Activated CD8-positive, alpha-beta memory T cell treated with anti-CD3 and anti-CD28 coated beads, Interleukin-2, amount 10 ng/mL, durations not matched to agents 7 days and 5 days (primary cell): ENCODE data around the gene DOCK7. TPM values are rescaled to one million over a fixed set of nuclear protein-coding genes. Genes with fewer than 3 reads are reported as not detected.

Experiments
- ATAC-seq: fragments of 150-1000 bp; cut with Tn5 transposase; one replicate; pipeline ENCODE4 v1.10.0; 2021; ENCODE audit warnings: moderate library complexity
- CTCF ChIA-PET: fragments of 350-600 bp; sonication (Branson Sonifier 250); formaldehyde crosslinking; loops from one replicate; lab custom pipeline; 2021; ENCODE audit warnings: antibody characterized with exemption; lab: Charles Lee
- DNase-seq: peaks from one replicate; pipeline ENCODE4 v3.0.0-alpha.2; 2020
- H3K27ac Mint-ChIP-seq: one replicate; pipeline ENCODE4 v1.8.0; 2021; ENCODE audit warnings: mild to moderate bottlenecking, mixed read lengths
- H3K27me3 Mint-ChIP-seq: one replicate; pipeline ENCODE4 v1.8.0; 2021; ENCODE audit warnings: mixed read lengths
- H3K36me3 Mint-ChIP-seq: one replicate; pipeline ENCODE4 v1.8.0; 2021; ENCODE audit warnings: mild to moderate bottlenecking, mixed read lengths
- H3K4me1 Mint-ChIP-seq: one replicate; pipeline ENCODE4 v1.8.0; 2021; ENCODE audit warnings: mixed read lengths
- H3K4me3 Mint-ChIP-seq: one replicate; pipeline ENCODE4 v1.8.0; 2021; ENCODE audit warnings: mild to moderate bottlenecking, moderate library complexity, mixed read lengths
- H3K9me3 Mint-ChIP-seq: one replicate; pipeline ENCODE4 v1.8.0; 2022; ENCODE audit warnings: low read depth, mixed read lengths
- total RNA-seq, 2 experiments: library from RNA; stranded (reverse); gene quantifications; one replicate each; pipeline ENCODE4 v1.2.3, GENCODE V29; 2021

The DOCK7 gene
- total RNA-seq, 2 experiments from 2014 or later, result 6.6 to 7.5 TPM

DNA sequence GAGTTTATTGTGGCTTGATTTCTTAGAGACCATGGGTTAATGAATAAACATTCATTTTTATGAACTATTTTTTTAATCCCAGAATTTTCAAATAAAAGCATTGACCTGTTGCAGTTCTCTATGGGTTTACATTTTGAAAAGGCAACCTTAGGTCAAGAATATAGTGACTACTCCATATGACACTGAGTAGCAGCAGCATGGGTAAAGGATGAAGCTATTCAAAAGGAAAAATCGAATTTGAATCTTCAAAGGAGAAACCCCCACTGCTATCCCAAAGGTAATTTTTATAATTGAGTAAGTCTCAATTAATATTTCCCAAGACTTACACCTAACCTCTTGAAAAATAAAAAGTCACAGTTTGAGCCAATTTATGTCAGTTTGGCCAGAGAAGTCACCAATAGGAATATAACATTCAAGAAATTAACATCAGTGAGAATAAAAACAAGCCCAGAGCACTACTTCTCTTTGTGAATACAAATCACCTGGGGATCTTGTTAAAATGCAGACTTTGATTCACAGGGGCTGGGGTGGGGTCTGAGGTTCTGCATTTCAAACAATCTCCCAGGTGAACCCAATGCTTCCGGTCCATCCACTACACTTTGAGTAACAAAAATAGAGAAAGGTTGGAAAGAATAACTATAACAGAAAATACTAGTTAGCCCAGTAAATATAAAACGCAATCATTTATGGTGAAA, 211.5 kb downstream of the DOCK7 start:
- no peaks in the 10 kb centered on the region for H3K4me1 Mint-ChIP-seq
- DNase-seq (no peak), ATAC-seq (no peak)
- H3K27ac Mint-ChIP-seq, result no peak overlapping the region
- H3K36me3 Mint-ChIP-seq, result no peaks in the 10 kb centered on the region
- H3K4me3 Mint-ChIP-seq, result no peak overlapping the region
- no peaks in the 10 kb centered on the region for H3K27me3 Mint-ChIP-seq
- no peaks in the 10 kb centered on the region for H3K9me3 Mint-ChIP-seq
- CTCF ChIA-PET, result no interaction called here

DNA sequence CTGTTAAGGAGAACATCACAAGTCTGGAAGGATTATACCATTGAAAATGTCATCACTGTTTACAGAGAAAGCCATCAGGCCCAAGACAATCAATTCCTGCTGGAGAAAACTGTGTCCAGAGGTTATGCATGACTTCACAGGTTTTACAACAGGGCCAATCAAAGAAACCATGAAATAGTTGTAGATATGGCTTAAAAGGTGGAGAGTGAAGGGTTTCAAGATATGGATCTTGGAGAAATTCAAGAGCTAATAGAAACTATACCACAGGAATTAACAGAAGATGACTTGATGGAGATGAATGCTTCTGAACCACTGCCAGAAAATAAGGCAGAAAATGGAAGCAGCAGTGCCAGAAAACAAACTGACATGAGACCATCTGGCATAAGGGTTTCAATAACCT, 221.1 kb downstream of the DOCK7 start:
- Mint-ChIP-seq H3K27ac (no peak overlapping the region), H3K4me1 (peaks cover 4% of the 10 kb centered on the region), H3K27me3 (no peaks in the 10 kb centered on the region), H3K4me3 (no peak overlapping the region), H3K9me3 (no peaks in the 10 kb centered on the region), H3K36me3 (peaks cover 15% of the 10 kb centered on the region)
- ATAC-seq (no peak), DNase-seq (no peak)
- CTCF ChIA-PET, result no interaction called here

GRCh38 chr1:62462370-62462769, 225.8 kb downstream of the DOCK7 start:
- no peak overlapping the region for H3K27ac Mint-ChIP-seq
- CTCF ChIA-PET, result no interaction called here
- ATAC-seq (no peak), DNase-seq (no peak)
- H3K9me3 Mint-ChIP-seq, result no peaks in the 10 kb centered on the region
- no peak overlapping the region for H3K4me3 Mint-ChIP-seq
- H3K36me3 Mint-ChIP-seq, result peaks cover 4% of the 10 kb centered on the region
- H3K27me3 Mint-ChIP-seq, result no peaks in the 10 kb centered on the region
- peaks cover 4% of the 10 kb centered on the region for H3K4me1 Mint-ChIP-seq

DNA sequence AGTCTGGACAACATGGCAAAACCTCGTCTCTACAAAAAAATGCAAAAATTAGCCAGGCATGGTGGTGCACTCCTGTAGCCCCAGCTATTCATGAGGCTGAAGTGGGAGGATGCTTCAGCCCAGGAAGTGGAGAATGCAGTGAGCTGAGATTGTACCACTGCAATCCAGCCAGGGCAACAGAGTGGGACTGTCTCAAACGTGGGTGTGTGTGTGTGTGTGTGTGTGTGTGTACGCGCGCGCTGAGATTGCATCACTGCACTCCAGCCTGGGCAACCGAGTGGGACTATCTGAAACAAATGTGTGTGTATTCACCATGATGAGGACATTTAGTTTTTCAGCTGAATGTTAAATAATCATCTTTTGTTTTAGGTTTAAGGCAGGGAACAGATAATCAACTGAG, 230.2 kb downstream of the DOCK7 start:
- CTCF ChIA-PET, result interaction anchor here (2.1 kb wide), 1 partner anchor 11 kb away, joined by 6 read pairs; no protein-coding TSS in a partner anchor
- ATAC-seq, result no peak
- H3K4me1 Mint-ChIP-seq, result peaks cover 4% of the 10 kb centered on the region

GRCh38 chr1:62452951-62453350, 235.2 kb downstream of the DOCK7 start:
- DNase-seq, result no peak
- Mint-ChIP-seq H3K27ac (no peak overlapping the region), H3K9me3 (no peaks in the 10 kb centered on the region), H3K4me1 (peaks cover 31% of the 10 kb centered on the region), H3K4me3 (no peak overlapping the region), H3K36me3 (peaks cover 49% of the 10 kb centered on the region), H3K27me3 (no peaks in the 10 kb centered on the region)
- CTCF ChIA-PET, result no interaction called here
- ATAC-seq, result no peak

More for the DNA sequence above, 230.2 kb downstream of the DOCK7 start:
- Mint-ChIP-seq H3K36me3 (peaks cover 10% of the 10 kb centered on the region), H3K9me3 (no peaks in the 10 kb centered on the region), H3K27ac (no peak overlapping the region), H3K4me3 (no peak overlapping the region), H3K27me3 (no peaks in the 10 kb centered on the region)
- DNase-seq, result no peak

DNA sequence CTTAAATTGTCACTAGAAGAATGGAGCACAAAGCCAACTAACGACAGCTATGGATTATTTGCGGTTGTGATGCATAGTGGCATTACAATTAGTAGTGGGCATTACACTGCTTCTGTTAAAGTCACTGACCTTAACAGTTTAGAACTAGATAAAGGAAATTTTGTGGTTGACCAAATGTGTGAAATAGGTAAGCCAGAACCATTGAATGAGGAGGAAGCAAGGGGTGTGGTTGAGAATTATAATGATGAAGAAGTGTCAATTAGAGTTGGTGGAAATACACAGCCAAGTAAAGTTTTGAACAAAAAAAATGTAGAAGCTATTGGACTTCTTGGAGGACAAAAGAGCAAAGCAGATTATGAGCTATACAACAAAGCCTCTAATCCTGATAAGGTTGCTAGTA, 237.9 kb downstream of the DOCK7 start:
- no peaks in the 10 kb centered on the region for H3K27me3 Mint-ChIP-seq
- no peak for DNase-seq
- peaks cover 46% of the 10 kb centered on the region for H3K4me1 Mint-ChIP-seq
- ATAC-seq, result peak; percentile 47
- no peaks in the 10 kb centered on the region for H3K9me3 Mint-ChIP-seq
- CTCF ChIA-PET, result interaction anchor here (0.9 kb wide), 1 partner anchor 14 kb away, joined by 3 read pairs; no protein-coding TSS in a partner anchor
- peaks cover 64% of the 10 kb centered on the region for H3K36me3 Mint-ChIP-seq
- peak overlapping the region; percentile 47 for H3K27ac Mint-ChIP-seq
- H3K4me3 Mint-ChIP-seq, result peak overlapping the region; percentile 6

DNA sequence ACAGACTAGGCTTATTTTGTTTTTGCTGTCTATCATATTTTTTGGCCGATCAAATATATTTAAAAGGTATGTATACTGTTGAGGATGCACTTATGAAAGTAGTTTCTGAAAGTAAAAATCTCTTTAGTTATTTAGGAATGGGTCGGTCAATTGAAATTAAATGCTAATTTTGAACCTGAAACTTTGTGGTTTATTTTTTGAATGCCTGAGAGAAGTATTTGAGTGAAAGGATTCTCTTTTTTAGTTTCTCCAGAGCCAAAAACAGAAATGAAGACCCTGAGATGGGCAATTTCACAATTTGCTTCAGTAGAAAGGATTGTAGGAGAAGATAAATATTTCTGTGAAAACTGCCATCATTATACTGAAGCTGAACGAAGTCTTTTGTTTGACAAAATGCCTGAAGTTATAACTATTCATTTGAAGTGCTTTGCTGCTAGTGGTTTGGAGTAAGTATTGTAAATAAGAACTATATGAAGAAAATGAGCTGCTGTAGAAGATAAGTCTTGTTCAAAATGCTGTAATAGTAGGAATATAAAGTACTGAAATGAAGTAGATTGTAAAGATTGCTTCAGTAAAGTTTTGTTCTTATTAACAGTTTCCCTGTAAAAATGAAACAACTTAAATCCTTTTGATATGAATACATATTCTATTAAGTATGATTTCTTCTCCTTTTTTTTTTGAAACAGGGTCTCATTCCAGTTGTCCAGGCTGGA, 239.8 kb downstream of the DOCK7 start:
- Mint-ChIP-seq H3K36me3 (peaks cover 68% of the 10 kb centered on the region), H3K4me3 (no peak overlapping the region), H3K27ac (peak overlapping the region; percentile 3), H3K4me1 (peaks cover 51% of the 10 kb centered on the region), H3K9me3 (no peaks in the 10 kb centered on the region), H3K27me3 (no peaks in the 10 kb centered on the region)
- ATAC-seq (no peak), DNase-seq (no peak)
- CTCF ChIA-PET, result interaction anchor here (1.0 kb wide), 1 partner anchor 9 kb away, joined by 4 read pairs; no protein-coding TSS in a partner anchor

GRCh38 chr1:62444701-62445100, 243.5 kb downstream of the DOCK7 start:
- peaks cover 71% of the 10 kb centered on the region for H3K36me3 Mint-ChIP-seq
- H3K4me1 Mint-ChIP-seq, result peaks cover 57% of the 10 kb centered on the region

DNA sequence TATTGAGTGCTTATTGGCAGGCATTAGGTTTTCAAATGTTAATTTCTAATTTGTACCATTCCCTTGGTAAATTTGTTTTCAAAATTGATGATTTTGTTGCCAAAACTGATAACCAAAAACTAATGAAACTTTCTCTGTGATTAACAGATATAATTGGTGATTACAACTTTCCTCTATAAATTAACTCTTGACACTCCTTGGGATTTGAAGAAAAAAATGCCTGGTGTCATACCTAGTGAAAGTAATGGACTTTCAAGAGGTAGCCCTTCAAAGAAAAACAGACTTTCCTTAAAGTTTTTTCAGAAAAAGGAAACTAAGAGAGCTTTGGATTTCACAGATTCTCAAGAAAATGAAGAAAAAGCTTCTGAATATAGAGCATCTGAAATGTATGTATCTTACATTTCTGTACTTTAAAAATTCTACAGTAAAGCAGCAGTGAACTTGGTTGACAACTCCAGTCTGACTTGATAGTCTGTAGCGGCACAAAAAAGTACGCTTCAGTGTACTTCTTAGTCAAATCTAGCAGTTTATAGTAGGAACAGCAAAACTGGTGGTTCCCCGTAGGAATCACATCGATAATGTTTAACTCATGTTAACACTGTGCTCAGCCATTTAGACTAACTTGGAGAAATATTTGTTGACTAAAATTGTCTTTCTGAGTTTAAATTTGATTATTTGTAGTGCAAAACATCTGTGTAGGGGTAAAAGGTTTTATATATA, 248.4 kb downstream of the DOCK7 start:
- Mint-ChIP-seq H3K36me3 (peaks cover 45% of the 10 kb centered on the region), H3K4me1 (peaks cover 35% of the 10 kb centered on the region), H3K27me3 (no peaks in the 10 kb centered on the region), H3K27ac (peak overlapping the region; percentile 66), H3K4me3 (peak overlapping the region; percentile 92), H3K9me3 (no peaks in the 10 kb centered on the region)
- CTCF ChIA-PET, result interaction anchor here (1.3 to 1.5 kb wide), 2 partner anchors 9 to 344 kb away, joined by 4 read pairs; partner anchors contain the start of gene ATG4C
- ATAC-seq (no peak), DNase-seq (no peak)

More at GRCh38 chr1:62444701-62445100, 243.5 kb downstream of the DOCK7 start:
- no peak overlapping the region for H3K27ac Mint-ChIP-seq
- DNase-seq (no peak), ATAC-seq (no peak)
- no peaks in the 10 kb centered on the region for H3K27me3 Mint-ChIP-seq
- H3K9me3 Mint-ChIP-seq, result no peaks in the 10 kb centered on the region
- CTCF ChIA-PET, result no interaction called here
- H3K4me3 Mint-ChIP-seq, result no peak overlapping the region

GRCh38 chr1:62438163-62438562, 250.0 kb downstream of the DOCK7 start:
- CTCF ChIA-PET, result interaction anchor here (1.7 kb wide), 1 partner anchor 308 kb away, joined by 4 read pairs; no protein-coding TSS in a partner anchor
- Mint-ChIP-seq H3K27me3 (no peaks in the 10 kb centered on the region), H3K4me1 (peaks cover 37% of the 10 kb centered on the region), H3K27ac (peak overlapping the region; percentile 98), H3K9me3 (no peaks in the 10 kb centered on the region), H3K4me3 (peak overlapping the region; percentile 92), H3K36me3 (peaks cover 35% of the 10 kb centered on the region)
- no peak for ATAC-seq
- no peak for DNase-seq

DNA sequence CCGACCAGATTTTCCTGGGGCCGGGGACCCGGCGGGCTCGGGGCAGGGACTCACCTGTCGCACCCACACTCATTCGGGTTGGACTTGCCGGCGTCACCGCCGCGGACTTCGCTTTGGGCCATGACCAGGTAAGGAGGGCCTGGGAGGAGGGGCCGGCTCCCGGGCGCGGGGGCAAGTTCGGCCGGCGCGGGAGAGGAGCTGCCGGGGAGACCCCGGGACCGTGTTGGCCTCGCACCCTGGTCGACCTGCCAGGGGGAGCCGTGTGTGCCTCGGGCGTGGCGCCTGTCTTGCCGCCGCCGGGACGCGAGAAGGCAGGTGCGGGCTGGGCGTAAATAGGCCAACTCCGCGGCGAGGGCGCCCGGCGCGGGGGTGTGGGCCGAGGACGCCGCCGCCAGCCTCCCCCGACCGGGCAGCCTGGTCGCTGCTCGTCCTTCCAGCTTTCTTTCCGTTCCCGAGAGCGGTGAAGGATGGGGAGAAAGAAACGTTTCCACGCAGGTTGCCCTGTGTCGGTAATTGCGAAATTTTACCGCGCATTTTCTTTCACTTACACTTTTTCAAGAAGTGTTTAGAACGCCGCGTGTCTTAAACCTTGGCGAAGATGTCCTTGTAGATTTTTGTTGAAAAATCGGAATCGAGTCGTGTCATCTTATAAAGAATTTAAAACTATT, 250.8 kb downstream of the DOCK7 start:
- H3K36me3 Mint-ChIP-seq, result peaks cover 32% of the 10 kb centered on the region
- no peaks in the 10 kb centered on the region for H3K9me3 Mint-ChIP-seq
- H3K4me1 Mint-ChIP-seq, result peaks cover 37% of the 10 kb centered on the region
- peak overlapping the region; percentile 98 for H3K27ac Mint-ChIP-seq
- ATAC-seq (peak; percentile 0), DNase-seq (no peak)
- H3K27me3 Mint-ChIP-seq, result peaks cover 2% of the 10 kb centered on the region
- peak overlapping the region; percentile 92 for H3K4me3 Mint-ChIP-seq
- CTCF ChIA-PET, result interaction anchor here (1.7 kb wide), 1 partner anchor 309 kb away, joined by 4 read pairs; no protein-coding TSS in a partner anchor

GRCh38 chr1:62436466-62437272, 251.5 kb downstream of the DOCK7 start, which contains the start of gene USP1:
Gene USP1 (plus strand): TSS chr1:62437049. CDS start chr1:62439868, 2,819 bp downstream.
- DNase-seq (peak; percentile 99), ATAC-seq (peak; percentile 88)
- Mint-ChIP-seq H3K9me3 (no peaks in the 10 kb centered on the region), H3K27ac (peak within 1 kb of the TSS; percentile 98), H3K27me3 (peaks cover 3% of the 10 kb centered on the region), H3K4me1 (peaks cover 35% of the 10 kb centered on the region), H3K4me3 (peak within 1 kb of the TSS; percentile 92), H3K36me3 (peaks cover 27% of the 10 kb centered on the region)
- CTCF ChIA-PET, result interaction anchor here (0.7 to 1.7 kb wide), 3 partner anchors 14 to 310 kb away, joined by 3 to 4 read pairs (median 4); no protein-coding TSS in a partner anchor
